Measurements from ENCODE around the gene ELL. TPM values are rescaled to one million over a fixed set of nuclear protein-coding genes. Genes with fewer than 3 reads are reported as not detected.

Gene ELL
- total RNA-seq, 2 experiments from 2014 or later: 46.2 to 46.8 TPM

DNA sequence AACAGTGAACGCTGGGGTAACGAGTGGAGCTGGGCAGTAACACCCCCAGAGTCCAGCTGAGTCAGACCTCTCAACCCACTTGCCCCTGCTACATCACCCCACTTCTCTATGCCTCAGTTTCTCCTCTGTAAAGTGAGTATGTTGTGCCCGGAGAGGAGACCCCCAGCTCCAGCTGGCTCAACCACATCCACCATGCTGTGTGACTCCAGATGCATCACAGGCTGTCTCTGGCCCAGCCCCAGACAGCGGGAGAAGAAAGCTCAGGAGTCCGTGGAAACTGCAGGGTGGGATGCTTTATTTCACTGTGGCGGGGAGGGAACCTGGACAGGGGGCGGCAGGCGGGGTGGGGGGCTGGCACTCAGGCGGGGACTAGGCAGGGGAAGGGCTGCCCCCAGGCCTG, 9.6 kb upstream of the ELL start:
- Histone ChIP-seq H3K27me3 (ENCODE audit: control insufficient read depth in 1 of 2, insufficient read depth in 2 of 2, low read length in 2 of 2) (no peaks in the 10 kb centered on the region), H3K27ac (ENCODE audit: low read depth in 1 of 2, low read length in 2 of 2) (no peak overlapping the region), H3K4me1 (ENCODE audit: insufficient read depth, low read length) (no peaks in the 10 kb centered on the region), H3K36me3 (ENCODE audit: insufficient read depth, low read length) (peaks cover 35% of the 10 kb centered on the region), H3K4me3 (ENCODE audit: low read length) (no peak overlapping the region), H3K9me3 (ENCODE audit: control insufficient read depth in 1 of 2, insufficient read depth in 1 of 2, low read length in 2 of 2) (no peaks in the 10 kb centered on the region)
- intact Hi-C loops (cut with DNase I, micrococcal nuclease): no loop called here
- TF ChIP-seq, protein P1, sequence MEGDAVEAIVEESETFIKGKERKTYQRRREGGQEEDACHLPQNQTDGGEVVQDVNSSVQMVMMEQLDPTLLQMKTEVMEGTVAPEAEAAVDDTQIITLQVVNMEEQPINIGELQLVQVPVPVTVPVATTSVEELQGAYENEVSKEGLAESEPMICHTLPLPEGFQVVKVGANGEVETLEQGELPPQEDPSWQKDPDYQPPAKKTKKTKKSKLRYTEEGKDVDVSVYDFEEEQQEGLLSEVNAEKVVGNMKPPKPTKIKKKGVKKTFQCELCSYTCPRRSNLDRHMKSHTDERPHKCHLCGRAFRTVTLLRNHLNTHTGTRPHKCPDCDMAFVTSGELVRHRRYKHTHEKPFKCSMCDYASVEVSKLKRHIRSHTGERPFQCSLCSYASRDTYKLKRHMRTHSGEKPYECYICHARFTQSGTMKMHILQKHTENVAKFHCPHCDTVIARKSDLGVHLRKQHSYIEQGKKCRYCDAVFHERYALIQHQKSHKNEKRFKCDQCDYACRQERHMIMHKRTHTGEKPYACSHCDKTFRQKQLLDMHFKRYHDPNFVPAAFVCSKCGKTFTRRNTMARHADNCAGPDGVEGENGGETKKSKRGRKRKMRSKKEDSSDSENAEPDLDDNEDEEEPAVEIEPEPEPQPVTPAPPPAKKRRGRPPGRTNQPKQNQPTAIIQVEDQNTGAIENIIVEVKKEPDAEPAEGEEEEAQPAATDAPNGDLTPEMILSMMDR (IDR thresholded peaks at IDR 0.05): no peak
- CTCF ChIA-PET: no interaction called here
- Mint-ChIP-seq H3K4me1 (ENCODE audit: low read depth) (no peaks in the 10 kb centered on the region), H3K4me3 (no peak overlapping the region), H3K27ac (no peak overlapping the region), H3K36me3 (ENCODE audit: low read depth) (peaks cover 31% of the 10 kb centered on the region), H3K9me3 (no peaks in the 10 kb centered on the region), H3K27me3 (no peaks in the 10 kb centered on the region)
- ATAC-seq (ENCODE audit: poor library complexity): no peak
- POLR2A ChIA-PET: interaction anchor here (1.0 kb wide), 1 partner anchor 9 kb away, joined by 3 read pairs; no protein-coding TSS in a partner anchor
- no peak for DNase-seq

DNA sequence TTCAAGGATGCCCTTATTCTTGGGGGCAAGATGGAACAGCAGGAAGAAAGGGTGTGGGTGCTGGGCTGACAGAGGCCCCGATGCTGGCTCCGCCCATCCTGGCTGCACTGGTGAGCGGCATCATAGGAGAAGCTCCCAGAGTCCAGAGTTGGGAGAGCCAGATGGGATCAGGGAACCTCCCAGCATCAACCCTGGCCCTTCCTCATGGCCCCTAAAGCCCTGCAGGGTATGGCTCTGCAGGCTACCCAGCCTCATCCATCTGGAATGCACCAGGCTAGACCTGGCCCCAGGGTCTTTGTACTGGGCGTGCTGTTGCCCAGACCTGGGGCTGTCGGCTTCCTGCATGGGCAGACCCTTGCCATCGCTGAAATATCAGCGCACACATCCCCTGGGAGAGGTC, 7.9 kb upstream of the ELL start:
- no peaks in the 10 kb centered on the region for H3K27me3 Mint-ChIP-seq
- TF ChIP-seq, protein P1 (IDR thresholded peaks at IDR 0.05): no peak
- Histone ChIP-seq H3K4me3 (ENCODE audit: low read length) (no peak overlapping the region), H3K4me1 (ENCODE audit: insufficient read depth, low read length) (no peaks in the 10 kb centered on the region), H3K27ac (ENCODE audit: low read depth in 1 of 2, low read length in 2 of 2) (no peak overlapping the region), H3K27me3 (ENCODE audit: control insufficient read depth in 1 of 2, insufficient read depth in 2 of 2, low read length in 2 of 2) (no peaks in the 10 kb centered on the region), H3K9me3 (ENCODE audit: control insufficient read depth in 1 of 2, insufficient read depth in 1 of 2, low read length in 2 of 2) (no peaks in the 10 kb centered on the region), H3K36me3 (ENCODE audit: insufficient read depth, low read length) (peaks cover 22% of the 10 kb centered on the region)
- ATAC-seq (ENCODE audit: poor library complexity): no peak
- H3K9me3 Mint-ChIP-seq: no peaks in the 10 kb centered on the region
- CTCF ChIA-PET: interaction anchor here (1.6 kb wide), 1 partner anchor 10 kb away, joined by 4 read pairs; no protein-coding TSS in a partner anchor
- no peak for DNase-seq
- no peaks in the 10 kb centered on the region for H3K4me1 Mint-ChIP-seq (ENCODE audit: low read depth)
- no peak overlapping the region for H3K27ac Mint-ChIP-seq
- POLR2A ChIA-PET: no interaction called here
- H3K4me3 Mint-ChIP-seq: no peak overlapping the region
- intact Hi-C loops (cut with DNase I, micrococcal nuclease): loop anchor here in 1 of 2 experiments (10.0 kb wide), 1 partner anchor 175 kb away; no protein-coding TSS in a partner anchor
- peaks cover 19% of the 10 kb centered on the region for H3K36me3 Mint-ChIP-seq (ENCODE audit: low read depth)

DNA sequence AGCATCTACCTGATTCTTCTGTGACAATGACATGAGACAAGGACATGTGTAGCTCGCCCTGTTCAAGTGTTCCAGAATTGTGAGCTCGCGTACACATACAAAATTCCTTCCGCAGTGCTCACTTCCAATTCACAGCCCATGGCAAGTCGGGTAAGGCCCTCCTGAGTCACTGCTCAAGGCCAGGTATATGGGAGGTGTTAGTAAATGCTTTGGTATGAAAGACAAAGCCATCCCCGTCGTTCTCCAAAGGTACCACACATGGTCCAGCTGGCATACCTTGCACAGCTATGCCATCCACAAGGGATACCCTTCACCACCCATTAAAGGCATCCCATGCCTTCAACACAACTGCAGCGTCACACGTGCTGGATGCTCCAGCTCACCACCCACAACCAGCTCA, 4.4 kb upstream of the ELL start:
- Histone ChIP-seq H3K36me3 (ENCODE audit: insufficient read depth, low read length) (peaks cover 1% of the 10 kb centered on the region), H3K27me3 (ENCODE audit: control insufficient read depth in 1 of 2, insufficient read depth in 2 of 2, low read length in 2 of 2) (no peaks in the 10 kb centered on the region), H3K4me3 (ENCODE audit: low read length) (no peak overlapping the region), H3K27ac (ENCODE audit: low read depth in 1 of 2, low read length in 2 of 2) (no peak overlapping the region), H3K4me1 (ENCODE audit: insufficient read depth, low read length) (peaks cover 7% of the 10 kb centered on the region), H3K9me3 (ENCODE audit: control insufficient read depth in 1 of 2, insufficient read depth in 1 of 2, low read length in 2 of 2) (no peaks in the 10 kb centered on the region)
- ATAC-seq (ENCODE audit: poor library complexity): no peak
- H3K4me3 Mint-ChIP-seq: no peak overlapping the region
- no peak for DNase-seq
- CTCF ChIA-PET: no interaction called here
- peaks cover 9% of the 10 kb centered on the region for H3K36me3 Mint-ChIP-seq (ENCODE audit: low read depth)
- TF ChIP-seq, protein P1 (IDR thresholded peaks at IDR 0.05): no peak
- peaks cover 6% of the 10 kb centered on the region for H3K4me1 Mint-ChIP-seq (ENCODE audit: low read depth)
- H3K27ac Mint-ChIP-seq: no peak overlapping the region
- POLR2A ChIA-PET: no interaction called here
- intact Hi-C loops (cut with DNase I, micrococcal nuclease): loop anchor here in 1 of 2 experiments (10.0 kb wide), 1 partner anchor 178 kb away; no protein-coding TSS in a partner anchor
- H3K27me3 Mint-ChIP-seq: no peaks in the 10 kb centered on the region
- no peaks in the 10 kb centered on the region for H3K9me3 Mint-ChIP-seq

Measured in CD4-positive, alpha-beta T cell (primary cell).